Inferior parietal cortex (tissue), 1 donor: ENCODE data around the gene FAIM2.
A peak's percentile ranks its signal among the peaks of the same experiment; 100 is the strongest.
"Not testable (repeated sequence)": the region's sequence is repeated elsewhere in the genome, so short reads cannot be mapped to it uniquely, and the experiment has no call there.

Experiments used
- DNase-seq: peaks from one replicate; pipeline ENCODE4 v3.0.0-alpha.2; 2016; ENCODE audit errors: extremely low spot score

The FAIM2 gene

GRCh38 chr12:49863946-49864797 lies 39.5 kb downstream of the FAIM2 start:
- DNase-seq: no peak

GRCh38 chr12:49860921-49861320 lies 42.8 kb downstream of the FAIM2 start:
- not testable (repeated sequence) for DNase-seq

GRCh38 chr12:49855890-49856289 lies 47.8 kb downstream of the FAIM2 start:
- not testable (repeated sequence) for DNase-seq

- DNase-seq: no peak
These were observed 48.7 kb downstream of the FAIM2 start for GRCh38 chr12:49854976-49855375.

- DNase-seq: no peak
These were observed 50.0 kb downstream of the FAIM2 start for GRCh38 chr12:49853671-49854070.

- DNase-seq: no peak
These were observed 56.5 kb downstream of the FAIM2 start for GRCh38 chr12:49847161-49847560.

GRCh38 chr12:49846032-49846431 lies 57.7 kb downstream of the FAIM2 start:
- DNase-seq: no peak

- no peak for DNase-seq
These were observed 59.7 kb downstream of the FAIM2 start for GRCh38 chr12:49843876-49844437.

GRCh38 chr12:49843411-49843810 lies 60.3 kb downstream of the FAIM2 start:
- no peak for DNase-seq

GRCh38 chr12:49842519-49843352 lies 61.0 kb downstream of the FAIM2 start, which contains the start of gene BCDIN3D:
Gene BCDIN3D (minus strand): TSS chr12:49843106. CDS start chr12:49843087, 19 bp downstream.
- peak; percentile 90 for DNase-seq

GRCh38 chr12:49838973-49839633 lies 64.6 kb downstream of the FAIM2 start:
- peak; percentile 61 for DNase-seq

- no peak for DNase-seq
These were observed 70.8 kb downstream of the FAIM2 start for GRCh38 chr12:49832836-49833421.

GRCh38 chr12:49831717-49832116 lies 72.0 kb downstream of the FAIM2 start:
- no peak for DNase-seq

GRCh38 chr12:49828133-49829091 lies 75.3 kb downstream of the FAIM2 start, which contains the start of gene NCKAP5L:
Gene NCKAP5L (minus strand): TSS chr12:49828413. CDS start chr12:49804044, 24,369 bp downstream.
- DNase-seq: peak; percentile 86

- peak; percentile 65 for DNase-seq
These were observed 76.2 kb downstream of the FAIM2 start for GRCh38 chr12:49827401-49828099.

GRCh38 chr12:49827051-49827400 lies 76.7 kb downstream of the FAIM2 start:
- no peak for DNase-seq

- DNase-seq: no peak
These were observed 77.7 kb downstream of the FAIM2 start for GRCh38 chr12:49825971-49826421.

GRCh38 chr12:49825360-49825970 lies 78.2 kb downstream of the FAIM2 start:
- DNase-seq: no peak

- DNase-seq: peak; percentile 14
These were observed 78.8 kb downstream of the FAIM2 start for GRCh38 chr12:49824895-49825294.
